Neural cell (in vitro differentiated cells): ENCODE data around the gene CFAP210.

ENCODE experiments used
- CTCF ChIP-seq: fragments of 450-650 bp; IDR thresholded peaks from 2 replicates; pipeline ENCODE4 v1.5.1; 2014; ENCODE audit warnings: antibody characterized with exemption, mild to moderate bottlenecking, moderate library complexity; ENCODE audit not compliant: poor library complexity, severe bottlenecking
- EP300 ChIP-seq: fragments of 450-650 bp; conservative IDR thresholded peaks from 2 replicates; pipeline ENCODE4 v1.6.1; 2014; ENCODE audit warnings: antibody characterized with exemption, mild to moderate bottlenecking, moderate library complexity; ENCODE audit not compliant: poor library complexity, severe bottlenecking
- EZH2 ChIP-seq: fragments of 200-600, 300-800 bp; shearing (Covaris generic), sonication (generic); IDR thresholded peaks from 2 replicates; pipeline ENCODE4 v1.6.1; 2014; ENCODE audit warnings: antibody characterized with exemption, low read length, borderline replicate concordance, mild to moderate bottlenecking; ENCODE audit not compliant: insufficient read depth, poor library complexity, severe bottlenecking
- POLR2AphosphoS5 ChIP-seq: IDR thresholded peaks from 2 replicates; pipeline ENCODE4 v1.6.1; 2012
- SMC3 ChIP-seq: fragments of 450-650 bp; conservative IDR thresholded peaks from 2 replicates; pipeline ENCODE4 v1.6.1; 2014; ENCODE audit warnings: antibody characterized with exemption, mild to moderate bottlenecking, moderate library complexity; ENCODE audit not compliant: poor library complexity

GRCh38 chr2:169644173-169644572 lies 50.0 kb downstream of the CFAP210 start:
- TF ChIP-seq CTCF (no peak), EP300 (no peak), POLR2AphosphoS5 (no peak), SMC3 (no peak), EZH2 (no peak)
